HepG2 (cell line): ENCODE results near the gene CDCA5. TPM values are rescaled to one million over a fixed set of nuclear protein-coding genes. Genes with fewer than 3 reads are reported as not detected.

Experiments
- FOXA1 ChIP-seq, 2 experiments: fragments of 450-650 bp in 1 of 2; sonication (generic) in 1 of 2; formaldehyde crosslinking in 1 of 2; IDR thresholded peaks; 2 replicates each; pipeline versions ENCODE4 v1.4.0 to v1.6.1; 2016 to 2020; ENCODE audit warnings: missing genetic modification reagents in 1 of 2
- GABPB1 ChIP-seq: IDR thresholded peaks from 2 replicates; pipeline ENCODE4 v1.6.1; 2016; ENCODE audit warnings: mild to moderate bottlenecking, missing genetic modification reagents, moderate library complexity, missing compliant biosample characterization
- HIVEP1 ChIP-seq: sonication (generic); formaldehyde crosslinking; IDR thresholded peaks from 2 replicates; pipeline ENCODE4 v1.4.0; 2020; ENCODE audit warnings: mild to moderate bottlenecking, missing genetic modification reagents
- PHF20 ChIP-seq: sonication (generic); formaldehyde crosslinking; IDR thresholded peaks from 2 replicates; pipeline ENCODE4 v1.5.0; 2020; ENCODE audit warnings: mild to moderate bottlenecking, missing genetic modification reagents
- SIX4 ChIP-seq: sonication (generic); formaldehyde crosslinking; IDR thresholded peaks from 2 replicates; pipeline ENCODE4 v1.4.0; 2020; ENCODE audit warnings: missing genetic modification reagents
- TOE1 ChIP-seq: sonication (generic); formaldehyde crosslinking; IDR thresholded peaks from 2 replicates; pipeline ENCODE4 v1.4.0; 2020; ENCODE audit warnings: mild to moderate bottlenecking, missing genetic modification reagents
- ZNF224 ChIP-seq: sonication (generic); formaldehyde crosslinking; IDR thresholded peaks from 2 replicates; pipeline ENCODE4 v1.5.0; 2020; ENCODE audit warnings: mild to moderate bottlenecking, missing genetic modification reagents
- ZNF280B ChIP-seq: sonication (generic); formaldehyde crosslinking; IDR thresholded peaks from 2 replicates; pipeline ENCODE4 v1.5.0; 2020; ENCODE audit warnings: missing genetic modification reagents, mild to moderate bottlenecking, borderline replicate concordance
- ZNF335 ChIP-seq: sonication (generic); formaldehyde crosslinking; IDR thresholded peaks from 2 replicates; pipeline ENCODE4 v1.4.0; 2020; ENCODE audit warnings: missing genetic modification reagents
- ZNF597 ChIP-seq: sonication (generic); formaldehyde crosslinking; IDR thresholded peaks from 2 replicates; pipeline ENCODE4 v1.5.0; 2020; ENCODE audit warnings: missing genetic modification reagents
- ZNF737 ChIP-seq: sonication (generic); formaldehyde crosslinking; IDR thresholded peaks from 2 replicates; pipeline ENCODE4 v1.5.0; 2020; ENCODE audit warnings: missing genetic modification reagents, mild to moderate bottlenecking, borderline replicate concordance
- ZNF775 ChIP-seq: sonication (generic); formaldehyde crosslinking; IDR thresholded peaks from 2 replicates; pipeline ENCODE4 v1.4.0; 2020; ENCODE audit warnings: missing genetic modification reagents, mild to moderate bottlenecking, moderate library complexity, borderline replicate concordance
- polyA plus RNA-seq, 8 experiments: library from polyadenylated mRNA; depleted of rRNA in 3 of 8; stranded (reverse) in 7 of 8; unstranded in 1 of 8; fragments of >200 nt; fragmentation: Illumina TruSeq in 4 of 8; extraction: Trizol in 4 of 8; gene quantifications; 2 replicates each; pipeline versions ENCODE4 v1.2.1 to v1.2.3, GENCODE V29; 2011 to 2016; ENCODE audit warnings: low read depth in 4 of 8, missing spikeins in 1 of 8, mixed read lengths in 1 of 8; ENCODE audit not compliant: insufficient read depth in 1 of 8
- total RNA-seq, 5 experiments: library from RNA; depleted of rRNA; stranded (reverse); fragments of >200 nt; fragmentation: Illumina TruSeq; extraction: Trizol; gene quantifications; 2 replicates each; pipeline ENCODE4 v1.2.3, GENCODE V29; 2016; ENCODE audit warnings: low read depth in 1 of 5
- TF ChIP-seq, protein P1 (sequence below): sonication (generic); formaldehyde crosslinking; IDR thresholded peaks from 2 replicates; pipeline ENCODE4 v1.4.0; 2020; ENCODE audit warnings: mild to moderate bottlenecking, missing genetic modification reagents
- TF ChIP-seq, protein P2 (sequence below): sonication (generic); formaldehyde crosslinking; IDR thresholded peaks from 2 replicates; pipeline ENCODE4 v1.8.0; 2022; ENCODE audit warnings: mild to moderate bottlenecking, missing genetic modification reagents, borderline replicate concordance
- TF ChIP-seq, protein P3 (sequence below): IDR thresholded peaks from 2 replicates; pipeline ENCODE4 v1.6.1; 2016; ENCODE audit warnings: low read depth, borderline replicate concordance

Gene CDCA5
- total and polyA plus RNA-seq, 2 of the 13 experiments (the other 11 are each of a cell fraction or from before 2014, with no cell fraction given) = 13.5 to 50.6 TPM

- TF ChIP-seq ZNF597 (no peak), TOE1 (CRISPR knock-in tag) (no peak), ZNF775 (CRISPR knock-in tag) (0 out of 2 replicates have a peak, but pooled peaks have one; percentile 27), ZNF335 (peak; percentile 41; the same call in 1 of the 2 replicates), SIX4 (CRISPR knock-in tag) (no peak), ZNF224 (CRISPR knock-in tag) (no peak; the same call in 1 of the 2 replicates), ZNF280B (CRISPR knock-in tag) (peak; percentile 80), HIVEP1 (CRISPR knock-in tag) (no peak), ZNF737 (CRISPR knock-in tag) (peak; percentile 47; the same call in 1 of the 2 replicates), GABPB1 (CRISPR knock-in tag) (peak; percentile 99), FOXA1 (IDR thresholded peaks at IDR 0.05) (no peak), FOXA1 (CRISPR knock-in tag; IDR thresholded peaks at IDR 0.05) (no peak), PHF20 (peak; percentile 88)
- TF ChIP-seq, protein P1, sequence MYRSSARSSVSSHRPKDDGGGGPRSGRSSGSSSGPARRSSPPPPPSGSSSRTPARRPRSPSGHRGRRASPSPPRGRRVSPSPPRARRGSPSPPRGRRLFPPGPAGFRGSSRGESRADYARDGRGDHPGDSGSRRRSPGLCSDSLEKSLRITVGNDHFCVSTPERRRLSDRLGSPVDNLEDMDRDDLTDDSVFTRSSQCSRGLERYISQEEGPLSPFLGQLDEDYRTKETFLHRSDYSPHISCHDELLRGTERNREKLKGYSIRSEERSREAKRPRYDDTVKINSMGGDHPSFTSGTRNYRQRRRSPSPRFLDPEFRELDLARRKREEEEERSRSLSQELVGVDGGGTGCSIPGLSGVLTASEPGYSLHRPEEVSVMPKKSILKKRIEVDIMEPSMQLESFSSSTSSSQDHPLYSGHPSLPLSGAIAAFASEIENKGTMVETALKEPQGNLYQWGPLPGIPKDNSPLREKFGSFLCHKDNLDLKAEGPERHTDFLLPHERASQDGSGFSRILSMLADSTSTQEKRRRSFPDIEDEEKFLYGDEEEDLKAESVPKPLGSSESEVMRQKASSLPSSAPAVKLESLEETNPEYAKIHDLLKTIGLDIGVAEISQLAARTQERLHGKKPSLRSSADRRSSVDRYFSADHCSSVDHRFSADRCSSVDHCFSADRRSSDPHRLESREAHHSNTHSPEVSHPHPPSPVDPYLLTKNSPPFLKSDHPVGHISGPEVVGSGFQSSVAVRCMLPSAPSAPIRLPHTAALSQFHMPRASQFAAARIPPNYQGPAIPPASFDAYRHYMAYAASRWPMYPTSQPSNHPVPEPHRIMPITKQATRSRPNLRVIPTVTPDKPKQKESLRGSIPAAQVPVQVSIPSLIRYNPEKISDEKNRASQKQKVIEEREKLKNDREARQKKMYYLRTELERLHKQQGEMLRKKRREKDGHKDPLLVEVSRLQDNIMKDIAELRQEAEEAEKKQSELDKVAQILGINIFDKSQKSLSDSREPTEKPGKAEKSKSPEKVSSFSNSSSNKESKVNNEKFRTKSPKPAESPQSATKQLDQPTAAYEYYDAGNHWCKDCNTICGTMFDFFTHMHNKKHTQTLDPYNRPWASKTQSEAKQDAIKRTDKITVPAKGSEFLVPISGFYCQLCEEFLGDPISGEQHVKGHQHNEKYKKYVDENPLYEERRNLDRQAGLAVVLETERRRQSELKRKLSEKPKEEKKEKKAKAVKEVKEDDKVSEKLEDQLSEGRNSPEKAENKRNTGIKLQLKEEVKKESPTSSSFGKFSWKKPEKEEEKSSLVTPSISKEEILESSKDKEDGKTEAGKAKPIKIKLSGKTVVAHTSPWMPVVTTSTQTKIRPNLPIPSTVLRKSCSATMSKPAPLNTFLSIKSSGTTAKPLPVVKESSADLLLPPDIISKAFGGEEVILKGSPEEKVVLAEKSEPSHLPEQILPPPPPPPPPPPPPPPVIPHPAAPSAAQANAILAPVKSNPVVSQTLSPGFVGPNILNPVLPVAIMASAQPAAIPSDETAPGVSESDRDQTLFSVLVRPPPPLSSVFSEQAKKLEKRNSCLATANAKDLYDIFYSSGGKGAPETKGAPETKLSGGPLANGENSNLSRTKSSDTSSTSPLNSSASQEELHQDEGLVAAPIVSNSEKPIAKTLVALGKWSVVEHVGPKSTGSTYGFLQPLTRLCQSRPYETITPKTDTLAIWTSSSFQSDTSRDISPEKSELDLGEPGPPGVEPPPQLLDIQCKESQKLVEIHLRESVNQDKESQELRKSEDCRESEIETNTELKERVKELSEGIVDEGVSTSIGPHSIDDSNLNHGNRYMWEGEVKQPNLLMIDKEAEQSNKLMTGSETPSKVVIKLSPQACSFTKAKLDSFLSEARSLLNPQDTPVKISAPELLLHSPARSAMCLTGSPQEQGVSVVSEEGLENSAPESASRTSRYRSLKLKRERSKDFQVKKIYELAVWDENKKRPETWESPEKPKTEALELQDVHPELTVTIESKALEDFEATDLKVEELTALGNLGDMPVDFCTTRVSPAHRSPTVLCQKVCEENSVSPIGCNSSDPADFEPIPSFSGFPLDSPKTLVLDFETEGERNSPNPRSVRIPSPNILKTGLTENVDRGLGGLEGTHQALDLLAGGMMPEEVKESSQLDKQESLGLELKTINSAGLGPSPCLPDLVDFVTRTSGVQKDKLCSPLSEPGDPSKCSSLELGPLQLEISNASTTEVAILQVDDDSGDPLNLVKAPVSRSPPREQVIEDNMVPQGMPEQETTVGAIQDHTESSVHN (CRISPR knock-in tag) = peak; percentile 84
- TF ChIP-seq, protein P2, sequence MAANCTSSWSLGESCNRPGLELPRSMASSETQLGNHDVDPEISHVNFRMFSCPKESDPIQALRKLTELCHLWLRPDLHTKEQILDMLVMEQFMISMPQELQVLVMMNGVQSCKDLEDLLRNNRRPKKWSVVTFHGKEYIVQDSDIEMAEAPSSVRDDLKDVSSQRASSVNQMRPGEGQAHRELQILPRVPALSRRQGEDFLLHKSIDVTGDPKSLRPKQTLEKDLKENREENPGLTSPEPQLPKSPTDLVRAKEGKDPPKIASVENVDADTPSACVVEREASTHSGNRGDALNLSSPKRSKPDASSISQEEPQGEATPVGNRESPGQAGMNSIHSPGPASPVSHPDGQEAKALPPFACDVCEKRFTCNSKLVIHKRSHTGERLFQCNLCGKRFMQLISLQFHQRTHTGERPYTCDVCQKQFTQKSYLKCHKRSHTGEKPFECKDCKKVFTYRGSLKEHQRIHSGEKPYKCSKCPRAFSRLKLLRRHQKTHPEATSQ (CRISPR knock-in tag) = no peak
- TF ChIP-seq, protein P3, sequence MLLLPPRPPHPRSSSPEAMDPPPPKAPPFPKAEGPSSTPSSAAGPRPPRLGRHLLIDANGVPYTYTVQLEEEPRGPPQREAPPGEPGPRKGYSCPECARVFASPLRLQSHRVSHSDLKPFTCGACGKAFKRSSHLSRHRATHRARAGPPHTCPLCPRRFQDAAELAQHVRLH = peak; percentile 59; the same call in 1 of the 2 replicates
Measured at GRCh38 chr11:65117206-65118096, 33.6 kb upstream of the CDCA5 start, which contains the start of gene ZNHIT2 (continued).
